ENCODE measurements around the gene SPZ1. TPM values are rescaled to one million over a fixed set of nuclear protein-coding genes. Genes with fewer than 3 reads are reported as not detected.

SPZ1 gene
- total RNA-seq, 1 experiment from 2014 or later, result not detected

DNA sequence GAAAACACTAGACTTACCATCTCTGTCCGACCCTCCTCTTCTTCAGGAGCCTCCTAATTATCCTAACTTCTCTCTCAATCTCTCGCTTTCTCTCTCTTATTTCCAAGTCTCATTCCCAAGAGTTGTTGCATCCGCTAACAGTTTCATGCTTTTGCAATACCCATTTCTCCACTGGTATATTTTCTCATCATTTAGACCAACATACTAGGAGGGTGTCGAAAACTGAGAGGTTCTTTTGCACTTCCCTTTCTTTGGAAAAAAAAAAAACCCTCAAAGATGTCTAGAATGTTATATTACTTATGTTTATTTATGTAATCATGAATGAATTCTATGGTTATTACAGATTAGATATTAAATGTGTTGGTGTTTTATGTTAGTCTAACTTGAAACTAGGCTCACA is 35.9 kb downstream of the SPZ1 start:
- DNase-seq, result no peak
- Histone ChIP-seq H3K4me3 (ENCODE audit: insufficient read depth, low read depth, low read length) (no peak overlapping the region), H3K36me3 (replicated peaks; ENCODE audit: control insufficient read depth, insufficient read depth, low read length) (no peaks in the 10 kb centered on the region), H3K27me3 (ENCODE audit: control insufficient read depth, insufficient read depth, low read length) (no peaks in the 10 kb centered on the region)

DNA sequence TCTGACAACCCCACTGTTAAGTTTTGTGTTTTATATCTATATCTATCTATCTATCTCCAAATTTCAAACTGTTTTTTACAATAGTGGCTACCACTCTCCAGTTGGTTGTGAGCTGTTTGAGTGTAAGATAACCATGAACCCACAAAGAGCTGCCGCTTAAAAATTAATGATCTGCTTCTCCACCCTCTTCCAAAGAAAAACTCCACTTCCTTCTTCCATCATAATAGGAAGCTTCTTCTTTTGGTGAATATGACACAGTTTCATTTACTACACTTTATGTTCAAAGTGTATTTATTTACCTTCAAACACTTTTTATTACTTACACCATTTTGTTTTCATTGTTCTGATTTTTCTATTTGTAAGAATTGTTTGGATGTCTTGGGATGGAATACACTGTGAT is 37.9 kb downstream of the SPZ1 start:
- H3K27me3 ChIP-seq (ENCODE audit: control insufficient read depth, insufficient read depth, low read length), result no peaks in the 10 kb centered on the region
- no peak for DNase-seq
- no peak overlapping the region for H3K4me3 ChIP-seq (ENCODE audit: insufficient read depth, low read depth, low read length)
- no peaks in the 10 kb centered on the region for H3K36me3 ChIP-seq (replicated peaks; ENCODE audit: control insufficient read depth, insufficient read depth, low read length)

DNA sequence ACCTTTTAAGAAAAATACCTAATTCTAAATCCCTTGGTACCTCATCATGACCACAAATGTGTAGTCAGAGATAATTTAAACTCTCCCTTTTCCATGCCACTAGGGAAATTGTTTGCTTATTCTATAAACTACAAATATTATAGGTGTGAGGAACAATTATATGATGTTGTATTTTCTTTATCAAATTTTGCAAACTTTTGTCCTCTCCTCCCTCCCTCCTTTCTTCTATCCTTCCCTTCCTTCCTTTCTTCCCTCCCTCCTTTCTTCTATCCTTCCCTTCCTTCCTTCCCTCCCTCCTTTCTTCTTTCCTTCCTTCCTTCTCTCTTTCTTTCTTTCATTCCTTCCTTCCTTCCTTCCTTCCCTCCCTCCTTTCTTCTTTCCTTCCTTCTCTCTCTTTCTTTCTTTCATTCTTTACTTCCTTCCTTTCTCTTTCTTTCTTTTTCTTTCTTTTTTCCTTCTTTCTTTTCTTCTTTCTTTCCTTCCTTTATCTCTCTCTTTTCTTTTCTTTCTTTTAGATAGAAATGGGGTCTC is 41.2 kb downstream of the SPZ1 start:
- Histone ChIP-seq H3K36me3 (replicated peaks; ENCODE audit: control insufficient read depth, insufficient read depth, low read length) (no peaks in the 10 kb centered on the region), H3K27me3 (ENCODE audit: control insufficient read depth, insufficient read depth, low read length) (no peaks in the 10 kb centered on the region), H3K4me3 (ENCODE audit: insufficient read depth, low read depth, low read length) (no peak overlapping the region)
- no peak for DNase-seq

- no peaks in the 10 kb centered on the region for H3K27me3 ChIP-seq (ENCODE audit: control insufficient read depth, insufficient read depth, low read length)
- DNase-seq, result no peak
- no peaks in the 10 kb centered on the region for H3K36me3 ChIP-seq (replicated peaks; ENCODE audit: control insufficient read depth, insufficient read depth, low read length)
- no peak overlapping the region for H3K4me3 ChIP-seq (ENCODE audit: insufficient read depth, low read depth, low read length)
These were observed 45.1 kb downstream of the SPZ1 start for GRCh38 chr5:80364892-80365291.

GRCh38 chr5:80368661-80369480 is 49.1 kb downstream of the SPZ1 start:
- Histone ChIP-seq H3K4me3 (ENCODE audit: insufficient read depth, low read depth, low read length) (no peak overlapping the region), H3K36me3 (replicated peaks; ENCODE audit: control insufficient read depth, insufficient read depth, low read length) (no peaks in the 10 kb centered on the region), H3K27me3 (ENCODE audit: control insufficient read depth, insufficient read depth, low read length) (no peaks in the 10 kb centered on the region)
- no peak for DNase-seq

GRCh38 chr5:80369521-80369920 is 49.7 kb downstream of the SPZ1 start:
- Histone ChIP-seq H3K4me3 (ENCODE audit: insufficient read depth, low read depth, low read length) (no peak overlapping the region), H3K27me3 (ENCODE audit: control insufficient read depth, insufficient read depth, low read length) (no peaks in the 10 kb centered on the region)
- DNase-seq, result no peak

GRCh38 chr5:80370390-80370789 is 50.6 kb downstream of the SPZ1 start:
- Histone ChIP-seq H3K36me3 (replicated peaks; ENCODE audit: control insufficient read depth, insufficient read depth, low read length) (no peaks in the 10 kb centered on the region), H3K4me3 (ENCODE audit: insufficient read depth, low read depth, low read length) (no peak overlapping the region), H3K27me3 (ENCODE audit: control insufficient read depth, insufficient read depth, low read length) (no peaks in the 10 kb centered on the region)
- no peak for DNase-seq

More at GRCh38 chr5:80369521-80369920, 49.7 kb downstream of the SPZ1 start:
- H3K36me3 ChIP-seq (replicated peaks; ENCODE audit: control insufficient read depth, insufficient read depth, low read length), result no peaks in the 10 kb centered on the region

Other genes starting within 250 kb of the SPZ1 start
- 40.7 and 62.7 TPM in 2 replicates for gene SERINC5, start 64.0 kb upstream of the SPZ1 start, total RNA-seq (2014; rRNA removed; shearing (Covaris generic))
- 11.7 and 17.8 TPM in 2 replicates for gene ZFYVE16, start 88.1 kb downstream of the SPZ1 start, total RNA-seq (2014; rRNA removed; shearing (Covaris generic))
- not detected in 2 replicates for gene FAM151B, start 168.1 kb downstream of the SPZ1 start, total RNA-seq (2014; rRNA removed; shearing (Covaris generic))

All from H7 (cell line).